SIG-M5 treated with dmso at 0.1 percent for 504 hours (cell line): ENCODE results near the gene POTEF.
"Not testable (repeated sequence)": the region's sequence is repeated elsewhere in the genome, so short reads cannot be mapped to it uniquely, and the experiment has no call there.

Experiments used
- DNase-seq: peaks from one replicate; lab custom pipeline; 2025; ENCODE audit not compliant: unreplicated experiment; lab: John Stamatoyannopoulos, UW

Gene POTEF

DNA sequence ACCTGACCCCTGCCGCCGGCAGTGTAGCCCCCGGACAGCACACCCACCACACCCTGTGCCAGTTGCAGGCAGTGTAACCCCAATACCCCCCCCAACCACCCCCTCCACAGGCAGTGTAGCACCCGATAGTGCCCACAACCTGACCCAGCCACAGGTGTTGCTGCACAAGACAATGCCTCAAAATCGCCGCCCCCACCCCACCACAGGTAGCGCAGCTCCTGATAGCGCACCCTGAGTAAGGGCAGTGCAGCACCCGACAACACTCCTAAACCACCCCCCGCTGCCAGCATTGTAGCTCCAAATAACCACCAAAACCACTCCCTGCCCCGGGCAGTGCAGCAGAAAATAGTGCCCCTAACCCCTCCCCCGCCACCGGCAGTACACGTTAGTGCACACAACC, 558 bp downstream of the POTEF start:
- DNase-seq, result not testable (repeated sequence)

DNA sequence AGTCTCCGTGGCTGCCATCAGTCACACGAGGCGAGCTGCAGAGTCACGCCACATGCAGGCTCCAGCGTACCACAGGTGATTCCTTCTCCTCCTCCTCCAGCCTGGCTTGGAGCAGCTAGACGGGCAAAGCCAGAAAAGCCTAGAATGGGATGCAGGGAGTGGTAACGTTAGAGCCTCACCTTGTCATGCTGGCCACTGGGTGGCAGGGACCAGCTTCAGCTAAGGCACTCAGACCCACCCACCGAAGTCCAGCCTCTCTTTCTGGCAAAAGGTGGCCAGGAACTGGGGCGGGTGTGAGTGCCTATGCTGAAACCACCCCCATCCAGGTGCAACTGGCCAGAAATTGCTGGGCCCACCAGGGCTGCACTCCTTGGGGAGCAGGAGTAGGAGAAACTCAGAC, 1.3 kb downstream of the POTEF start:
- DNase-seq, result not testable (repeated sequence)

DNA sequence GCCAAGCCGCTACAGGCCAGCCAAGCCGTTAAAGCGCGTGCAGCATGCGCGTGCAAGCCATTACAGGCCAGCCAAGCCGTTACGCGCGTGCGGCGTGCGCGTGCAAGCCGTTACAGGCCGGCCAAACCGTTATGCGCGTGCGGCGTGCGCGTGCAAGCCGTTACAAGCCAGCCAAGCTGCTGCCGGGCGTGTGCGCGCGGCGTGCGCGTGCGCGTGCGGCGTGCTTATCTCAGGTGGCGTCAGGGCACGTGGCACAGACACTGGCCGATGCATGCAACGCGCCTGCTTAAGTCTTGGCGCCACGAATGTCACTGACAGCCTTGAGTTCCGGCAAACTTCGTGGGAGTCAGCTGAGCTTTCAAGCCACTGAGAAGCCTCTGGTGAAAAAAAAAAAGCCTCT, 8.1 kb downstream of the POTEF start:
- DNase-seq, result not testable (repeated sequence)

GRCh38 chr2:130102597-130103363, 26.2 kb downstream of the POTEF start:
- not testable (repeated sequence) for DNase-seq

DNA sequence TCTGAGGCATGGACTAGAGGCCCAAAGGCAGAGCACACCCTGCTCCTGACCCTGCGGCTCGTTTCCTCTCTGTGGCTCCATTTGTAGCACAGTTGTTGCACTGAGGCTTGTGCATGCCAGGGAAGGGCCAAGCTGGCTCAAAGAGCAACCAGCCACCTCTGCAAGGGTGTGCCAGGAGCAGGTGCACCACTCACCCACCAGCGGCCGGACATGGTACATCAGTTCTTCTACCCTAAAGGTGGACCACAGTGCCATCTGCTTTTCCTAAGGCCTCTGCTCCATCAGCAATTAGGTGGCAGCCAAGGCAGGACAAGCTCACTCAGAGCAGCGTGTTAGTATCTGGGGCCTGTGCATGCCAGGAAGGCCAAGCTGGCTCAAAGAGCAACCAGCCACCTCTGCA, 66.4 kb downstream of the POTEF start:
- not testable (repeated sequence) for DNase-seq

GRCh38 chr2:130059982-130060381, 69.0 kb downstream of the POTEF start:
- not testable (repeated sequence) for DNase-seq

- DNase-seq, result not testable (repeated sequence)
Observed at GRCh38 chr2:130056336-130056735, 72.7 kb downstream of the POTEF start.

DNA sequence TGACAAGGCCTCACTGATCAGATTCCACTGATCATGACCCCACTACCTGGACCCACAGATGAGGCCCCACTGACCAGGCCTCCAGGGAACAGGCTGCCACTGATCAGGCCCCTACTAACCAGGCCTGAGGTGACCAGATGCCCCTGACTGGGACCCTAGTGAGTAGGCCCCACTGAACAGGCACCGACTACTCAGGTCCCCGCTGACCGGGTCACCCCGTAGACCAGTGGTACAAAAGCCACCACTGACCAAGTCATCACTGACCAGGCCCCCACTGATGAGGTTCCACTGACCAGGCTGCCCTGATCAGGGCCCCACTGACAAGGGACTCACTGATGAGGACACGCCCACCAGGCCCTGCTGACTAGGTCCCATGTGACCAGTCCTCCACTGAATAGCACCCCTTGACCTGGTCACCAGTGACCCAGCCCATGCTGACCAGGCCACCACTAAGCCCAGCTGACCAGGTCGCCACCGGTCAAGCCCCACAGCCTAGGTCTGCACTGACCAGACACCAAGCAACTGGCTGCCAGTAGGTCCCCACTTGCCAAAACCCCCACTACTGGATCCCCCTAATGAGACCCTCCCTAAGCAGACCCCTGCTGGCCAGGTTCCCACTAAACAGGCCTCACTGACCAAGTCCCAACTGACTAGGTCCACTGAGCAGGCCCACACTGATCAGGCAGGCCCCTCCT, 75.7 kb downstream of the POTEF start:
- DNase-seq, result not testable (repeated sequence)

- DNase-seq, result not testable (repeated sequence)
Observed at GRCh38 chr2:130052376-130052775, 76.6 kb downstream of the POTEF start.

- not testable (repeated sequence) for DNase-seq
Observed at GRCh38 chr2:130048422-130048821, 80.6 kb downstream of the POTEF start.

DNA sequence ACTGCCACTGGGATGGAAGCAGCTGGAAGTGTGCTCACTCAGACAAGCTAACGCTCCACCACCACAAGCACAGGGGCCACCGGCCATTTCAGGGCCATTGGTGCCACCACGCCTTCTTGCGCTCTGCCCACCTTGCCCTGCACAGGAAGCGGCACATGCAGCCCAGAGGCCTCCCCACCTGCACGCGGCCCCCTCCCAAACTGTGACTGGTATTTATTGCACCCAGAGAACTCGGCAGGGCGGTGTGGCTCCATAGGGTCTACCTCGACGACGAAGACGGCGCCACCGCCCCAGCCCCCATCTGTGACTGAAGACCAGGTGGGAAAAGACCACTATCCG, 90.8 kb downstream of the POTEF start:
- DNase-seq, result not testable (repeated sequence)

DNA sequence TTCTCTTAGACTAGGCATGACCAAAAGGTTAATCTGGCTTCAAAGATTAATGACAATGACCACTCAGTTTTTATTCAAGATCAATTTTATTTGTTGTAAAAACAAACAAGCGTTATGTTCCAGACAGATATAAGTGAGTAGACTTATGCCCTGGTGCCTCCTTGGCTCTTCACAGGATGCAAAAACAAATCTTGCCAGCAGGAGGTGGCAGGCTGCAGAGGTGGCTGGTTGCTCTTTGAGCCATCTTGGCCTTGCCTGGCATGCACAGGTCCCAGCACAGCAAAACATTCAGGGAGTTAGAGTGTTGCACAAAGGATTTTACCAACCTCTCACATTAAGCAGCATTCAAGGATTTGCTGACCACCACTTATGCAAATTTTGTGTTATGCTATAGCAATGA, 103.1 kb downstream of the POTEF start:
- DNase-seq, result not testable (repeated sequence)
